GM19468 (cell line): ENCODE results near the gene MAG.
"Not testable (repeated sequence)": the region's sequence is repeated elsewhere in the genome, so short reads cannot be mapped to it uniquely, and the experiment has no call there.

Experiments
- ATAC-seq: cut with Tn5 transposase; IDR thresholded peaks from one replicate; pipeline ENCODE4 v1.9.1; 2021; ENCODE audit warnings: mild to moderate bottlenecking, moderate library complexity, moderate number of reproducible peaks; ENCODE audit not compliant: unreplicated experiment; ENCODE audit errors: extremely low read depth

The MAG gene

DNA sequence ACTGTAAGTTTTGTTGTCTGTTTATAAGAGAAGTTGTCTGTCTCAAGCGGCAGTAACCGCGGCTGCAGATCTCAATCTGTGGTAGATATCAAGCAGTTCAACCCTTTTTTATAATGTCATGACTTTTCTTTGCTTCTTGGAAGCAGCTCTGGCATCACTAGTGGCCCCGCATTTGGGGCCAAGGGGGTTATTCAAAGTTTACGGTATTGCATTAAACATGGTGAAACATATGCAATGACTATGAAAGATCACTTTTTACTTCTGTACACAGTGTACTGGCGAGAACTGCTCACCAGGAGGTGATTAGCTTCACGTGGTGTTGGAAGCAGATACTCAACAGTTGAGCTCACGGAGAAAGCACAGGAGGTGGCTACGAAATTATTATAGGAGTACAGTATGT, 61.7 kb downstream of the MAG start:
- ATAC-seq, result no peak

DNA sequence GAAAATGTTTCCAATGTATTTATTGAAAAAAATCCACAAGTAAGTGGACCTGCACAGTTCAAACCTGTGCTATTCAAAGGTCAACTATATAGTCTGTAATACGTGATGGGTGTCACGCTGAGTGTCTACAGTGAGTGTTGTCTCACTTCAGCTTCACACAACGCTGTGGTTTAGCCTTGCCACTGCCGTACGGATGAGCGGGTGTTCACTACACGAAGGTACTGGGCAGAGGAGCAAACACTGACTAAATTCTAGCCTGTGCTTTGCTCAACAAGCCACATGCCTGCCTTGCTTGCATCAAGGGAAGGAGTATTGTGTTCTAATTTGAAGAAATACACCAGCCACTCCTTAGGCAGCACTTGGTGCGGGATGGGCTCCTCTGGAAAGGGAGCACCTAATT, 62.9 kb downstream of the MAG start:
- no peak for ATAC-seq

DNA sequence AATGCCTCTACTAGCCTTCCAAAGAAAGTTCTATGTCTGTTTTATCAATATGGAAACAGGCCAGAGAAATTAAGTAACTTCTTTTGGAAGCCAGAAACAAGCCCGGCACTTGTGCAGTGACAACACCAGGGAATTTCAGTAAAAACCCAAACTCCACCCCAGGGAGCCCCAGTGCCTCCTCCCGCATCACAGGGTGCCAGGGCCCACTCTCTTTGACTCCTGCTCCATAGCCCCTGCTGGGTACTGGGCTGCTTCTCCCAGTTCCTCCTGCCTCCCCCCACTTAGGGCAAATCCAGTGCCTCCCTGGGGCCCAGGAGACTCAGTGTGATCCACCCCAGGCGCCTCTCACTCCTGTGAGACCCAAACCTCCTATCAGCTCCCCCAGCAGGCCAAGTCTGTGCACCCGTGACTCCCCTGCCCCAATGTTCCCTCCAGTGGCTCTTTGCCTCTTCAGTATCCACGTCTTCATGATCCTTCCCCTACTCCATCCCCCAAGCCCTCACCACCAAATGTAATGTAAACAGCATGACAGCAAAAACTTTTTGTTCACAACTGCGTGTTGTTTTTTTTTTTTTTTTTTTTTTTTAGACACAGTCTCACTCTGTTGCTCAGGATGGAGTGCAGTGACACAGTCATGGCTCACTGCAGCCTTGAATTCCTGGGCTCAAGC, 64.0 kb downstream of the MAG start:
- ATAC-seq, result no peak

DNA sequence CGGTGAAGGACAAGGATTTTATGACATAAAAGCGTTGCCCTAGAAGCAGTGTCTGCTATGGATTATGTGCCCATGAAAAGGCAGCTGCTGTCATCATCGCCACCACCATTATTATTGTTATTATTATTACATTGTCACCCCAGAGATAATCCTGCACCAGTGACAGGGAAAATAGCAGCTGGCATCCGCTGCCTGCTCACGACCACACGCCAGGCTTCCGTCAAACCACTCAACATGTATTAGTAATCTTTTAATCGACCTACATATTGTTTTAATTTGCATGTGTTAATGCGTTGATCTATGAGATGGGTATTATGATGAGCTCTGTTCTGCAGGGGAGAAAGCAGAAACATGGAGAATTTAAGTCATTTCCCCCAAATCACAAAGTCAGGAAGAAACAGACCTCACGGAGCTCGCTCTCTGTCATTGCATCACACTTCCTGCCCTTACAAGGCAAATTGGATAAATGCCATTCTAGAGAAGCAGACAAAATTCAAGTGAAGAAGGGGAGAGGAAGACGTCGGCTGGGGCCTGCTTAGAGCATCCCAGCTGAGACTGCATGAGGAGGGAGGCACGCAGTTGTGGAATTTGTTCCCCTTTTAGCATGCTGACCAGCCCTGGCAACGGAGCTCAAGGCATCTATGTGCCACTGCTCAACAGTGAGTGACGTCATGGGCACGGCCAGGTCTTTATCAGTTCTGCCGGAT, 66.1 kb downstream of the MAG start, which contains the start of gene FFAR3:
TSS of gene FFAR3 (plus strand) at position 594 of the 707 bp plus-strand sequence. CDS start 431 bp downstream, outside the sequence.
- no peak for ATAC-seq

DNA sequence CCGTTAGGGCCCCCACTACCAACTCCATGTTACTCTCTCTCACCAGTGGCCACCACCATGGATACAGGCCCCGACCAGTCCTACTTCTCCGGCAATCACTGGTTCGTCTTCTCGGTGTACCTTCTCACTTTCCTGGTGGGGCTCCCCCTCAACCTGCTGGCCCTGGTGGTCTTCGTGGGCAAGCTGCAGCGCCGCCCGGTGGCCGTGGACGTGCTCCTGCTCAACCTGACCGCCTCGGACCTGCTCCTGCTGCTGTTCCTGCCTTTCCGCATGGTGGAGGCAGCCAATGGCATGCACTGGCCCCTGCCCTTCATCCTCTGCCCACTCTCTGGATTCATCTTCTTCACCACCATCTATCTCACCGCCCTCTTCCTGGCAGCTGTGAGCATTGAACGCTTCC, 66.9 kb downstream of the MAG start:
- ATAC-seq, result not testable (repeated sequence)

DNA sequence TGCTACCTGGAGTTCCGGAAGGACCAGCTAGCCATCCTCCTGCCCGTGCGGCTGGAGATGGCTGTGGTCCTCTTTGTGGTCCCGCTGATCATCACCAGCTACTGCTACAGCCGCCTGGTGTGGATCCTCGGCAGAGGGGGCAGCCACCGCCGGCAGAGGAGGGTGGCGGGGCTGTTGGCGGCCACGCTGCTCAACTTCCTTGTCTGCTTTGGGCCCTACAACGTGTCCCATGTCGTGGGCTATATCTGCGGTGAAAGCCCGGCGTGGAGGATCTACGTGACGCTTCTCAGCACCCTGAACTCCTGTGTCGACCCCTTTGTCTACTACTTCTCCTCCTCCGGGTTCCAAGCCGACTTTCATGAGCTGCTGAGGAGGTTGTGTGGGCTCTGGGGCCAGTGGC, 67.4 kb downstream of the MAG start:
- not testable (repeated sequence) for ATAC-seq

DNA sequence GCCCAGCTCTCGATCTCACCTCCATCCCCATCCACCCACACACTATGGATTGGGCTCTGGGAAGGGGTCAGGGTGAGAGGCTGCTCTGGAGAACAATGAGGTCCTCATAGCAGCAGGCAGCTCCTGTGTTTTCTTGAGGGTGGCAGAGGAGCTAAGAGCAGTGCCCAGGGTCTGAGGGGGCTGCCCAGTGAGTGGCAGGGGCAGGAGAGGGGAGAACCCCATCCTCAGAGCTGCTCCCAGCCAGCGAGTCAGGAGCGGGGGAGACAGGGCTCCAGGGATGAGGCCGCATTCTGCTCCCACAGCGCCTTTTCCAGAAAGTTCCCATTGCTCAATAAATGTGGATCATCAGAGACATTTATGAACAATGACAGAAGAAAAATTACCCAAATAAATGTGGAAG, 68.1 kb downstream of the MAG start:
- not testable (repeated sequence) for ATAC-seq

DNA sequence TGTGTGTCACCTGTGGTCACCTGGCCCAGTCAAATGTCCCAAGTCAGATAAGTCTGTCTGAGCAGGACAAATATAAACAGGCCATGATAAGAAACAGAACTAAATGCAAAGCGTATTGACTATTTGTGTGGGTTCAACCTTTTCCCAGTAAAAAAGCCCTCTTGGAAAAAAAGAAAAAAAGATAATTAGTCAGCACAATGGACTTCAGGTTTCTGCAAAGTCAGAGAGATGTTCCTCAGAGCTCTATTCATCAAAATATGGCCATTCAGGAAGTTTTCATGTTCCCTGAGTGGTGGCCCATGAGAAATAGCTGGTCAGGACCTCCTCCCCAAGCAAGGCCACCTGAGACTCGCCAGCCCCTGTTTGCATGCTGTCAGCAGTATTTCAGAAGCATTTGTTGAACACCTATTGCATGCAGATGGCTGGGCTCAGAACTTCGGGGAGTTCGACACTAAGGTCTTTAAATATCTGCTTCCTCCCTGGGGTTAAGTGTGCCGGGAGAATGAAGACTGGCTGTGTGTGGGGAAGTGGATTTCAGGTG, 69.0 kb downstream of the MAG start:
- ATAC-seq, result no peak

DNA sequence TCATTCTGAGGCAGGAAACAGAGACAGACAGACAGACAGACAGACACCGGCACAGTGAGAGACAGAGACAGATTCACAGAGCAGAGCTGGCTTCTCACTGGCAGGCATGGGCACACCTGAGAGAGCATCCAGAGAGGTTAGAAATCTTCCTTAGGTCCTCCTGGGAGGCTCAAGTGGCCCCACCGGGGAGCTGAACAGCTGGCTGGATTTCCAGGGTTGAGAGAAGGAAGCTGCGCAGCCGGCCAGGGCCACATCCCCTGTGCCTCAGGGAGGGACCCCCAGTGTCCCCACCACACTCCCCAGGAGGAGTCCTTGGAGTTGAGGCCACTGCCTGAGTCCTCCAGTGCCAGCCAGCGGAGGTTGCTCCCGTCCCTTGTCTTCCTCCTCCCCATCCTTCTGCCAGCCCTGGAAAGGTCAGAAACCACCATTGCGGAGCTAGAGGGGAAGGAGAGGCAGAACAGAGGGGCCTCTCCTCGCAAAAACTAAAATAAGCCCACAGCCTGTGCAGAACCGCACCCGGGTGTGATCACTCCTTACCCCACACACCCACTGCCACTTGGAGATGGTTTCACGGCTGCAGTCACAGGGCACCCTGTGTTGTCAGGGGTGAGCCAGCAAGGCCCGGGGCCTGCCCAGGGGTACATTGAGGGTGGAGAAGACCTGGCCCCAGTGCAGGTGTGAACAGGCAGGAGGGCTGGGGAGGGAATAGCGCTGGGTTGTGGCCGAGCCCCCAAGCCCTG, 70.5 kb downstream of the MAG start:
- no peak for ATAC-seq

DNA sequence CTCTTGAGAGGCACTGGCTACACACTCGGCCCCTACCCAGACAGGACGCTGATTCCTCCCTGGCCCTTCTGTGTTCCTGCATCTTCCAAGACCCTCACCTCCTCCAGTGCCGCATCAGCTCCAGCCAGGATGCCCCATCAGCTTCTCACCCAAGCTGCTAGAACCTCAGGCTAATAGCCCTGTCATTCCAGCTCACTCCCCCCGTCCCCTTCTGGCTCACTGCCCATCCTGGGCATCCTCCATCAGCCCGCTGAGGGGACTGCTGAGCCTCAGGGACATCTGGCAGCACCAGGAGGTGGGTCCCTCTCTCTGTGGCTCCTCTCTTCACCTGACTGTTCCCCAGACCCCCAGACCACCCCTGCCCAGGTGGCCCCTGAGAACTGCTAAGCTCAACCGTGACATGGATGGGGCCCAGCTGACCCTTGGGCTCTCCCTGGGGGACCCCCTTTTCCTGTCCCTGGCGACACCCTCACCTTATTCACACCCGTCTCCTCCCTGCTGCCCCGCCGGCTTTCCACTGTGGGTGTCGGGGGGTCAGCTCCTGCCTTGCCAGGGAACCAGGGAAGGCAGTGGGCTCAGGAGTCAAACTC, 71.1 kb downstream of the MAG start:
- no peak for ATAC-seq
